Cardiac fibroblast (primary cell): ENCODE measurements around the gene DAPK2.

ENCODE experiments used
- DNase-seq, 2 donors: peaks; one replicate each; pipeline versions ENCODE4 v3.0.0 to v3.0.0-alpha.2; 2010; ENCODE audit warnings: low read depth in 2 of 2
- H3K4me3 ChIP-seq, 2 donors: replicated peaks in 1 of 2; 1 replicate in 1 of 2; 2 replicates in 1 of 2; pipeline ENCODE4 v1.5.1; 2011; ENCODE audit warnings: low read depth in 2 of 2, low read length in 2 of 2, mild to moderate bottlenecking in 2 of 2, moderate library complexity in 1 of 2
- TF ChIP-seq, protein P1 (sequence below): IDR thresholded peaks from one replicate; pipeline ENCODE4 v1.5.1; 2011; ENCODE audit warnings: low read depth, mild to moderate bottlenecking, low read length, inconsistent platforms

DAPK2 gene

DNA sequence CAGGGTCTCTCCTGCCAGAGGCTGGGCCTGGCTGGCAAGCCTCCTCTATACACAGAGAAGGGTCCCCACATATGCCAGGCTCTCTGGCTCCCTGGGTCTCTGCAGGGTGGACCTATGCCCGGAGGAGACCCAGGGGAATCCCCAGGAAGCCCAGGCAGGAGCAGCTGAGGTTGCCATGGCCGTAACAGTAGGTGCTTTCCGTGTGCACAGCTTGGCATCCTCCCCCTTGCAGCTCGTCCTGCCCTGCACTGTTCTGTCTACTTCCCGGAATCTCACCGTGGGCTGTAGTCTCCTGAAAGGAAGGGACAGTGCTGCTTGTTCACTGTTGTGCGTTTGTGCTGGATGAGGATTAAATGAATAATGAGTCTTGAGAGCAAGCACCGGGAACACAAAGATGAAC, 47.8 kb downstream of the DAPK2 start:
- TF ChIP-seq, protein P1, sequence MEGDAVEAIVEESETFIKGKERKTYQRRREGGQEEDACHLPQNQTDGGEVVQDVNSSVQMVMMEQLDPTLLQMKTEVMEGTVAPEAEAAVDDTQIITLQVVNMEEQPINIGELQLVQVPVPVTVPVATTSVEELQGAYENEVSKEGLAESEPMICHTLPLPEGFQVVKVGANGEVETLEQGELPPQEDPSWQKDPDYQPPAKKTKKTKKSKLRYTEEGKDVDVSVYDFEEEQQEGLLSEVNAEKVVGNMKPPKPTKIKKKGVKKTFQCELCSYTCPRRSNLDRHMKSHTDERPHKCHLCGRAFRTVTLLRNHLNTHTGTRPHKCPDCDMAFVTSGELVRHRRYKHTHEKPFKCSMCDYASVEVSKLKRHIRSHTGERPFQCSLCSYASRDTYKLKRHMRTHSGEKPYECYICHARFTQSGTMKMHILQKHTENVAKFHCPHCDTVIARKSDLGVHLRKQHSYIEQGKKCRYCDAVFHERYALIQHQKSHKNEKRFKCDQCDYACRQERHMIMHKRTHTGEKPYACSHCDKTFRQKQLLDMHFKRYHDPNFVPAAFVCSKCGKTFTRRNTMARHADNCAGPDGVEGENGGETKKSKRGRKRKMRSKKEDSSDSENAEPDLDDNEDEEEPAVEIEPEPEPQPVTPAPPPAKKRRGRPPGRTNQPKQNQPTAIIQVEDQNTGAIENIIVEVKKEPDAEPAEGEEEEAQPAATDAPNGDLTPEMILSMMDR: no peak
- H3K4me3 ChIP-seq: no peak overlapping the region
- DNase-seq: no peak

DNA sequence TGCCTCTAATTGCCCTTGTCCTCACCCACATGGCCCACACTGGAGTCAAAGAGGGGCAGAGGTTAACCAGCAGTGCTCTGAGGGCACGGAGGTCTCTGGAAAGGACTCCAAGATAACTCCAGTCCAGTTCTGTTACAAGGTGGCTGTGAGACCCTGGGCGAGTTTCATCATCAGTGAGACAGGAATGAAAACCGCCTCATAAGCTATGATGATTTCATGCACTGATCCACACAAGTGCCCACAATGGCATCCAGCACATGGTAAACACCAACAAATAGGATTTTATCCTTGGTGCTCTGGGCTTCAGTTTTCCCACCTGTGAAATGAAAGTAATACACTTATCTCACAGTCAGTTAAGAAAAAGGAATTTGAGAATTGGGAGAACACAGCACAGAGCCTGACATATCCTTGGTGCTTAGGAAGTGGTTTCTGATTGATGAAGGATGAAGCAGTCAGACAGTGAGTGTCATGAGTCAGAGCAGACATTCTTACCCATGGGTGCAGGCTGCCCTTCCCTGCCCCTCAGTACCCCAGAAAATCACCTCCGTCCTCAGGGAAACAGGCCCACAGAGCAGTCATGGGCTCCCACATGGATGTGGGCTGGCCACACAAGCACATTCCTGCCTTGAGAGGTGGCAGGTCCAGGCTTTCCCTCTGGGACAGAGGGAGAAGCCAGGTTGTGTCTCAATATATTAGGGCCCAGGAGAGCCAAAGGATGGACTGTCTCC, 48.4 kb downstream of the DAPK2 start:
- TF ChIP-seq, protein P1: no peak
- no peak overlapping the region for H3K4me3 ChIP-seq
- peak in 1 of 2 donors; percentile 3 for DNase-seq

DNA sequence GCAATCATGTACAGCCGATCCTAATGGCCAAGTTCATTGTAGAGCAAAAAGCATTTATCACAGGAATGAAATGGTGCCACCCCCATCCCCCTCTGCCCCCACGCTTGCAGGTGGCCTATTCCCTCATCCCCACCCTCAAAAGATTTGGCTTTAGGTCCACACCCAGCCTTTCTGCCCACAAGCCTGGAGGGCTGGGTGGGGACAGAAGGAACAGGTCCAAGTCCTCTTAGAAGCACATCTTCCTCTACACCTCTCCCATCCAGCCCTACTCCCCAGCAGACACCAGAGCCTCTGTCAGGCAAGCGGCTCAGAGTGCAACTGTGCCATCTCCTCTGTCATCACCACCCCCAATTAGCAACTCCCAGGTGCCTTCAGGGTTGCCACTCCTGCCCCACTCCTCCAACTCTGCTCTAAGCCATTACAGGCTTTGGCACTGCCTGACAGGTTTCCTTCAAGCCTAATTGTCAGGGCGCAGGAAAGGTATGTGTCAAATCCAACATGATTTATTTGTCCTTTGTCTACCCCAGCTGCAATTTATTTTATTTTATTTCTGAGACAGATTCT, 49.4 kb downstream of the DAPK2 start:
- TF ChIP-seq, protein P1: no peak
- no peak overlapping the region for H3K4me3 ChIP-seq
- DNase-seq: no peak

DNA sequence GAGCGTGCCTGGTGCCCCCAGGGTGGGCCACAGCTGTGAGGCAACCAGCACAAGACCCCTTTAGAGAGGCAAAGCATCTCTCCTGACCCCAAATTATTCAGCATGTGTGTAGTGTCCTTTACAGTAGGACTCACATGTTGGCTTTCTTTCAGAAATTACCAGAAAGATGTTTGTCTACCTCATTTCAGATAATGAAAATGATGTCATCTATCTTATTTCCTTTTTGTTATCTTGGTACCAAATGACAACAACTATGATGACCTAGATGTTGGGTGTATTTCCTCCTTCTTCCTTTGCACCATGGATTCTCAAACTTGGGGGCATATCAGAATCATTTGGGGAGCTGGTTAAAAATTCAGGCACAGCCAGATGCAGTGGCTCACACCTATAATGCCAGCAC, 50.5 kb downstream of the DAPK2 start:
- TF ChIP-seq, protein P1: no peak
- H3K4me3 ChIP-seq: no peak overlapping the region
- DNase-seq: no peak

DNA sequence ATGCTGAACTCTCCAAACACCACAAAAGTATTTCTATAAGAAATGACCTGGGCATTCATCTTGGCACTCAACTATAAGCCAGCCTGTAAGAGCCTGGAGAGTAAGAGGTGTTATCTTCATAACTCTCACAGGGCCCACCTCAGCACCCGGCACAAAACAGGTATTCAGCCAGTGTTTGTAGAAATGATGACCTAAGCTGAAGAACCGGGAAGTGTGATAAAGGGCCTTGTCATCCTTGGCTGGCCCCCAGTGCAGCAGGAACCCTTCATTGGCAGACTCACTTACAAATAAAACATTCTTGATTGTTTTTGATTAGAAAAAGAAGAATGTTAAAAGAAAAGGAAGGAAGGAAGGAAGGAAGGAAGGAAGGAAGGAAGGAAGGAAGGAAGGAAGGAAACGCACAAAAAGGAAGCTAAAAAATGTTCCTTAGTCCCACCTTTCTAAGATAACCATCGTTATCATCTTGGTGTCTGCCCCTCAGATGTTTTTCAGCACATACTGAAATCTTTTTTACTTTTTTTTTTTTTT, 52.1 kb downstream of the DAPK2 start:
- H3K4me3 ChIP-seq: no peak overlapping the region
- TF ChIP-seq, protein P1: no peak
- peak in 1 of 2 donors; percentile 14 for DNase-seq

DNA sequence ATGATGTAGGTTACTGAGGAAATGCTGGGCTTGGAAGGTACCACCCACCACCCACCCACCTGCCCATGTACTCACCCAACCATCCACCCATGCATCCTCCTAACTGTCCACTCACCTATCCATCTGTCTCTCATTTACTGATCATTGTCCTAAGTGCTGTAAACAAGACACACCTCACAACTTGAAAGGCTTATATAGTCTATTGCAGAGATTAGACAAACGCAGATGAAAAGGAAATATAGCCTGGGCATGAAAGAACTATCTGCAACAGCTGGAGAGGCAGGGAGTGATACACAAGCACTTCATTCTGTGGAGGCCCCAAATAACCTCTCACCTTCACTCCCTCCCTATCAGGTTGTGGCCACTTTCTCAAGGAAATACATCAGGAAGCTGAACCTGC, 54.0 kb downstream of the DAPK2 start:
- DNase-seq: no peak
- TF ChIP-seq, protein P1: no peak
- no peak overlapping the region for H3K4me3 ChIP-seq
